Keratinocyte (primary cell): ENCODE measurements around the gene ATG2B.

Experiments
- EZH2 ChIP-seq: IDR thresholded peaks from one replicate; pipeline ENCODE4 v1.6.1; 2012; ENCODE audit warnings: inconsistent platforms, mild to moderate bottlenecking, low read length, moderate library complexity
- TF ChIP-seq, protein P1 (sequence below), 3 experiments: IDR thresholded peaks in 1 of 3; conservative IDR thresholded peaks in 1 of 3; optimal IDR thresholded peaks in 1 of 3; 2 replicates in 2 of 3; 3 replicates in 1 of 3; pipeline versions ENCODE3 to v1.5.1; 2011; ENCODE audit warnings: low read length in 3 of 3, mild to moderate bottlenecking in 3 of 3, moderate library complexity in 2 of 3, control low read depth in 1 of 3, inconsistent platforms in 1 of 3; ENCODE audit not compliant: insufficient read depth in 2 of 3; ENCODE audit errors: extremely low read depth in 1 of 3

GRCh38 chr14:96352708-96353107 is 10.4 kb downstream of the ATG2B start:
- TF ChIP-seq, protein P1, sequence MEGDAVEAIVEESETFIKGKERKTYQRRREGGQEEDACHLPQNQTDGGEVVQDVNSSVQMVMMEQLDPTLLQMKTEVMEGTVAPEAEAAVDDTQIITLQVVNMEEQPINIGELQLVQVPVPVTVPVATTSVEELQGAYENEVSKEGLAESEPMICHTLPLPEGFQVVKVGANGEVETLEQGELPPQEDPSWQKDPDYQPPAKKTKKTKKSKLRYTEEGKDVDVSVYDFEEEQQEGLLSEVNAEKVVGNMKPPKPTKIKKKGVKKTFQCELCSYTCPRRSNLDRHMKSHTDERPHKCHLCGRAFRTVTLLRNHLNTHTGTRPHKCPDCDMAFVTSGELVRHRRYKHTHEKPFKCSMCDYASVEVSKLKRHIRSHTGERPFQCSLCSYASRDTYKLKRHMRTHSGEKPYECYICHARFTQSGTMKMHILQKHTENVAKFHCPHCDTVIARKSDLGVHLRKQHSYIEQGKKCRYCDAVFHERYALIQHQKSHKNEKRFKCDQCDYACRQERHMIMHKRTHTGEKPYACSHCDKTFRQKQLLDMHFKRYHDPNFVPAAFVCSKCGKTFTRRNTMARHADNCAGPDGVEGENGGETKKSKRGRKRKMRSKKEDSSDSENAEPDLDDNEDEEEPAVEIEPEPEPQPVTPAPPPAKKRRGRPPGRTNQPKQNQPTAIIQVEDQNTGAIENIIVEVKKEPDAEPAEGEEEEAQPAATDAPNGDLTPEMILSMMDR (optimal IDR thresholded peaks at IDR 0.05 in 1 of 3, IDR thresholded peaks at IDR 0.05 in 1 of 3, conservative IDR thresholded peaks at IDR 0.05 in 1 of 3; ENCODE audit: extremely low read depth in 1 of 3, insufficient read depth in 2 of 3, low read length in 3 of 3) = no peak
- no peak for TF ChIP-seq EZH2
